PC-3 (cell line): ENCODE results near the gene TMTC1. TPM values are rescaled to one million over a fixed set of nuclear protein-coding genes. Genes with fewer than 3 reads are reported as not detected.
A peak's percentile ranks its signal among the peaks of the same experiment; 100 is the strongest.

Experiments
- ATAC-seq: fragments of 200-7000 bp; cut with Tn5 transposase; 2 replicates; pipeline ENCODE4 v1.9.1; 2020; ENCODE audit warnings: mild to moderate bottlenecking, moderate library complexity
- BruUV-seq: library from RNA; stranded (reverse); fragments of 400-500 nt; replicated peaks from 2 replicates; lab custom pipeline; 2021; lab: Mats Ljungman, UMichigan
- CTCF ChIA-PET: fragments of 300-600 bp; sonication (Branson Sonifier 250); formaldehyde crosslinking; loops from one replicate; lab custom pipeline; 2022; ENCODE audit warnings: antibody characterized with exemption; lab: Charles Lee
- POLR2A ChIA-PET: fragments of 300-600 bp; sonication (Branson Sonifier 250); formaldehyde crosslinking; loops from one replicate; lab custom pipeline; 2022; ENCODE audit warnings: antibody characterized with exemption; ENCODE audit not compliant: unreplicated experiment; lab: Charles Lee
- DNase-seq: peaks from one replicate; pipeline ENCODE4 v3.0.0-alpha.2; 2015
- H2AFZ ChIP-seq: fragments of 300-600 bp; sonication (generic); 2 replicates; pipeline ENCODE4 v1.6.0; 2016; ENCODE audit warnings: antibody characterized with exemption, low read length
- H3F3A ChIP-seq: fragments of 300-600 bp; sonication (generic); one replicate; pipeline ENCODE4 v1.6.0; 2017; ENCODE audit warnings: antibody characterized with exemption, low read length, control low read depth, mild to moderate bottlenecking; ENCODE audit not compliant: unreplicated experiment
- H3K27ac ChIP-seq: fragments of 300-600 bp; sonication (generic); 2 replicates; pipeline ENCODE4 v1.5.1; 2016; ENCODE audit warnings: mild to moderate bottlenecking, low read length
- H3K27me3 ChIP-seq: fragments of 300-600 bp; sonication (generic); 2 replicates; pipeline ENCODE4 v1.6.1; 2016; ENCODE audit warnings: low read length, mixed read lengths
- H3K36me3 ChIP-seq: fragments of 300-600 bp; sonication (generic); 2 replicates; pipeline ENCODE4 v1.6.1; 2016; ENCODE audit warnings: low read depth, mixed run types, low read length, mixed read lengths
- H3K4me1 ChIP-seq: fragments of 300-600 bp; sonication (generic); 2 replicates; pipeline ENCODE4 v1.5.1; 2016; ENCODE audit warnings: low read length; ENCODE audit not compliant: insufficient read depth
- H3K4me2 ChIP-seq: fragments of 300-600 bp; sonication (generic); 2 replicates; pipeline ENCODE4 v1.6.0; 2016; ENCODE audit warnings: low read length
- H3K4me3 ChIP-seq: fragments of 300-600 bp; sonication (generic); 2 replicates; pipeline ENCODE4 v1.5.1; 2016; ENCODE audit warnings: mild to moderate bottlenecking, low read length, mixed read lengths
- H3K79me2 ChIP-seq: fragments of 300-600 bp; sonication (generic); 2 replicates; pipeline ENCODE4 v1.6.1; 2017; ENCODE audit warnings: low read length, mixed read lengths
- H3K9ac ChIP-seq: fragments of 300-600 bp; sonication (generic); 2 replicates; pipeline ENCODE4 v1.6.0; 2016; ENCODE audit warnings: mild to moderate bottlenecking, low read length
- H3K9me2 ChIP-seq: fragments of 300-600 bp; sonication (generic); replicated peaks from 2 replicates; pipeline ENCODE4 v1.6.1; 2016; ENCODE audit warnings: mixed run types, low read length, mixed read lengths
- H3K9me3 ChIP-seq: fragments of 300-600 bp; sonication (generic); 2 replicates; pipeline ENCODE4 v1.6.1; 2016; ENCODE audit warnings: low read length, mixed read lengths
- H4K20me1 ChIP-seq: fragments of 300-600 bp; sonication (generic); 2 replicates; pipeline ENCODE4 v1.6.1; 2016; ENCODE audit warnings: low read length, mixed read lengths
- EZH2 ChIP-seq: fragments of 300-600 bp; sonication (generic); IDR thresholded peaks from one replicate; pipeline ENCODE4 v1.6.1; 2017; ENCODE audit warnings: antibody characterized with exemption, mild to moderate bottlenecking, low read length; ENCODE audit not compliant: unreplicated experiment
- EZH2phosphoT487 ChIP-seq: fragments of 300-600 bp; sonication (generic); IDR thresholded peaks from 2 replicates; pipeline ENCODE4 v1.6.1; 2018; ENCODE audit warnings: mild to moderate bottlenecking, antibody characterized with exemption, low read length, borderline replicate concordance
- intact Hi-C: fragments of 100-400 bp; cut with micrococcal nuclease; formaldehyde crosslinking; loops from 2 replicates; pipeline ENCODE4 v1.9.0; 2023
- total RNA-seq: library from RNA; depleted of rRNA; stranded (reverse); fragments of >200 nt; gene quantifications from 2 replicates; pipeline ENCODE4 v1.2.3, GENCODE V29; 2014
- TF ChIP-seq, protein P1 (sequence below): fragments of 300-600 bp; sonication (generic); conservative IDR thresholded peaks from 2 replicates; pipeline ENCODE4 v1.5.1; 2017; ENCODE audit warnings: antibody characterized with exemption, low read depth, mild to moderate bottlenecking, low read length

TMTC1 gene
- total RNA-seq, 1 experiment from 2014 or later, result 5.8 TPM

DNA sequence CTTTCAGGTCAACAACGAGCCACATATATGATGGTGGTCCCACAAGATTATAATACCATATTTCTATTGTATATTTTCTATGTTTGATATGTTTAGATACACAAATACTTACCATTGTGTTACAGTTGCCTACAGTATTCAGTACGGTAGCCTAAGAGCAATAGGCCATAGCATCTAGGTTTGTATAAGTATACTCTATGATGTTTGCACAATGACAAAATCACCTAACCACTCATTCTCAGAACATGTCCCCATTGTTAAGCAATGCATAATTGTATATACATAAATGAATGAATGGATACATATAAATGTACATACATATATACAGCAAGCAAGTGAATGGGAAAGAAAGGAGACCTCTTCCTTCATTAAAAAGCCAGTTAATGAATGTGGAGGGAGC lies 23.8 kb downstream of the TMTC1 start:
- CTCF ChIA-PET, result no interaction called here
- H3K4me2 ChIP-seq, result no peak overlapping the region
- no peaks in the 10 kb centered on the region for H3K4me1 ChIP-seq
- TF ChIP-seq, protein P1, sequence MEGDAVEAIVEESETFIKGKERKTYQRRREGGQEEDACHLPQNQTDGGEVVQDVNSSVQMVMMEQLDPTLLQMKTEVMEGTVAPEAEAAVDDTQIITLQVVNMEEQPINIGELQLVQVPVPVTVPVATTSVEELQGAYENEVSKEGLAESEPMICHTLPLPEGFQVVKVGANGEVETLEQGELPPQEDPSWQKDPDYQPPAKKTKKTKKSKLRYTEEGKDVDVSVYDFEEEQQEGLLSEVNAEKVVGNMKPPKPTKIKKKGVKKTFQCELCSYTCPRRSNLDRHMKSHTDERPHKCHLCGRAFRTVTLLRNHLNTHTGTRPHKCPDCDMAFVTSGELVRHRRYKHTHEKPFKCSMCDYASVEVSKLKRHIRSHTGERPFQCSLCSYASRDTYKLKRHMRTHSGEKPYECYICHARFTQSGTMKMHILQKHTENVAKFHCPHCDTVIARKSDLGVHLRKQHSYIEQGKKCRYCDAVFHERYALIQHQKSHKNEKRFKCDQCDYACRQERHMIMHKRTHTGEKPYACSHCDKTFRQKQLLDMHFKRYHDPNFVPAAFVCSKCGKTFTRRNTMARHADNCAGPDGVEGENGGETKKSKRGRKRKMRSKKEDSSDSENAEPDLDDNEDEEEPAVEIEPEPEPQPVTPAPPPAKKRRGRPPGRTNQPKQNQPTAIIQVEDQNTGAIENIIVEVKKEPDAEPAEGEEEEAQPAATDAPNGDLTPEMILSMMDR, result no peak
- no peak for TF ChIP-seq EZH2
- TF ChIP-seq EZH2phosphoT487, result no peak
- no peaks in the 10 kb centered on the region for H4K20me1 ChIP-seq
- no peak overlapping the region for H3K9ac ChIP-seq
- intact Hi-C loops, result no loop called here
- peak; percentile 71 for ATAC-seq
- BruUV-seq, result no TSS peak
- no peaks in the 10 kb centered on the region for H3F3A ChIP-seq
- H3K79me2 ChIP-seq, result no peaks in the 10 kb centered on the region
- H3K27ac ChIP-seq, result no peak overlapping the region
- H3K9me3 ChIP-seq, result no peaks in the 10 kb centered on the region
- no peaks in the 10 kb centered on the region for H3K9me2 ChIP-seq
- no peaks in the 10 kb centered on the region for H3K27me3 ChIP-seq
- H2AFZ ChIP-seq, result no peak overlapping the region
- DNase-seq, result peak; percentile 54
- POLR2A ChIA-PET, result no interaction called here
- no peak overlapping the region for H3K4me3 ChIP-seq
- no peaks in the 10 kb centered on the region for H3K36me3 ChIP-seq

DNA sequence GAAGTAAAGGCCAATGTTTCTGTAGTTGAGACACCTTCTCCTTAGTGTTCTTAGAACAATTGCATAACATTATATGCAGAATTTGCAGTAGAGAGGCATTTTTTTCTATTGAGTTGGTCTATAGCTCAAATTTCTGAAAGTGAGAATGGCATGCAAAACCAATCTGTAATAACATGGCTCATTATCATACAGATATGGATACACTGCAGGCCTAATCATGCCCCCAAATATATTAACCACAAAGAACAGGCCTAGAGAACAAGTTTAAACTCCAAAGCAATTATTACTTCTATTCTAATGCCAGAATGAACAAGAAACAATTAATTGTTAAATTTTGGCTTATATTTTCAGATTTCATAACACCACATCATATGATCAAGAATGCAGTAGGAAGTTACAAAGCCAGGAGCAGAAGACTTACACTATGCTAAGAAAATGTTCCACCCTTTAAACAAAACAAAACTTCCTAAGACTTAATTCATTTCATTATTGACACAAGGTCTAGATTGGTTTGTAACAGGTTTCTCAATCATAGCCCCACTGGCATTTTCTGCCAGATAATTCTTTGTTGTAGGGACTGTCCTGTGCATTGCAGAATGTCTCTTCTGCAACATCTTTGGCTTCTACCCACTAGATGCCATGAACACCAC lies 26.9 kb downstream of the TMTC1 start:
- H3K9me2 ChIP-seq, result no peaks in the 10 kb centered on the region
- no peak overlapping the region for H3K4me2 ChIP-seq
- H4K20me1 ChIP-seq, result no peaks in the 10 kb centered on the region
- POLR2A ChIA-PET, result no interaction called here
- H3K4me1 ChIP-seq, result no peaks in the 10 kb centered on the region
- no peak for DNase-seq
- no peaks in the 10 kb centered on the region; the same call in 1 of the 2 replicates for H3K27me3 ChIP-seq
- no peaks in the 10 kb centered on the region for H3K79me2 ChIP-seq
- no peak overlapping the region for H3K4me3 ChIP-seq
- no peaks in the 10 kb centered on the region for H3K36me3 ChIP-seq
- no TSS peak for BruUV-seq
- intact Hi-C loops, result no loop called here
- TF ChIP-seq, protein P1, result no peak
- TF ChIP-seq EZH2, result no peak
- TF ChIP-seq EZH2phosphoT487, result no peak
- no peaks in the 10 kb centered on the region for H3K9me3 ChIP-seq
- ATAC-seq, result no peak
- CTCF ChIA-PET, result no interaction called here
- no peaks in the 10 kb centered on the region for H3F3A ChIP-seq
- H2AFZ ChIP-seq, result no peak overlapping the region
- no peak overlapping the region for H3K27ac ChIP-seq
- H3K9ac ChIP-seq, result no peak overlapping the region
